ENCODE results near the gene MBOAT1. TPM values are rescaled to one million over a fixed set of nuclear protein-coding genes. Genes with fewer than 3 reads are reported as not detected.

Gene MBOAT1
- total and polyA plus RNA-seq, 2 of the 13 experiments (the other 11 are each of a cell fraction or from before 2014, with no cell fraction given) = not detected

- POLR2A ChIA-PET = no interaction called here
- no peak overlapping the region for H3K27ac ChIP-seq (ENCODE audit: extremely low read length, insufficient read depth, low read length)
- WGBS (ENCODE audit: low lambda C conversion rate) = 0% methylated on average over 2 of the region's 2 CpGs
- in situ Hi-C loops (cut with HindIII; ENCODE audit: extremely low pct_ligation_motif_present, low pct_unique_long_range_greater_than_20kb) (no loop called here), intact Hi-C loops (cut with micrococcal nuclease; ENCODE audit: unreplicated experiment) (no loop called here)
- no TSS peak for BruUV-seq (replicated peaks)
- FAIRE-seq (no peak), ATAC-seq (no peak), DNase-seq (ENCODE audit: low spot score) (no peak)
- no peak overlapping the region for H3K4me3 ChIP-seq (replicated peaks in 1 of 3; ENCODE audit: insufficient read depth in 1 of 3, low read depth in 2 of 3, low read length in 3 of 3)
- H3K9me3 ChIP-seq (ENCODE audit: low read length) = no peaks in the 10 kb centered on the region
- H3K27me3 ChIP-seq (ENCODE audit: control insufficient read depth in 1 of 2, insufficient read depth in 2 of 2, low read length in 2 of 2) = peaks cover 0 to 2% of the 10 kb centered on the region in 2 experiments; a peak in 1 of 5 replicates
- no peak overlapping the region for H3K4me2 ChIP-seq (ENCODE audit: low read depth, low read length)
- TF ChIP-seq IKZF4 (CRISPR knock-in tag; IDR thresholded peaks at IDR 0.05; ENCODE audit: borderline replicate concordance, low read depth, not compliant biosample characterization) (no peak), ZBTB1 (CRISPR knock-in tag; IDR thresholded peaks at IDR 0.05; ENCODE audit: borderline replicate concordance) (no peak)
- no peak overlapping the region for H2AFZ ChIP-seq (ENCODE audit: low read length)
- no peaks in the 10 kb centered on the region for H3K4me1 ChIP-seq (ENCODE audit: insufficient read depth, low read length)
- no peaks in the 10 kb centered on the region for H3K79me2 ChIP-seq (ENCODE audit: insufficient read depth, low read length)
- no peaks in the 10 kb centered on the region for H3K36me3 ChIP-seq (replicated peaks in 1 of 2; ENCODE audit: control insufficient read depth in 1 of 2, insufficient read depth in 2 of 2, low read length in 2 of 2)
- no peak overlapping the region for H3K9ac ChIP-seq (ENCODE audit: insufficient read depth, low read depth, low read length)
- CTCF ChIA-PET (ENCODE audit: low intra/inter-chr PET ratio, low total read pairs) = no interaction called here
- no peaks in the 10 kb centered on the region for H4K20me1 ChIP-seq (ENCODE audit: insufficient read depth, low read length)
Measured at GRCh38 chr6:20167601-20168000, 44.7 kb downstream of the MBOAT1 start.

GRCh38 chr6:20166210-20166609 lies 46.1 kb downstream of the MBOAT1 start:
- FAIRE-seq = no peak
- TF ChIP-seq HMGXB3 (CRISPR knock-in tag; IDR thresholded peaks at IDR 0.05; ENCODE audit: borderline replicate concordance) (no peak), NFKBIZ (CRISPR knock-in tag; IDR thresholded peaks at IDR 0.05) (no peak), ZNF530 (CRISPR knock-in tag; IDR thresholded peaks at IDR 0.05; ENCODE audit: low read depth) (no peak), ZNF281 (CRISPR knock-in tag; IDR thresholded peaks at IDR 0.05; ENCODE audit: borderline replicate concordance) (no peak), ZNF746 (CRISPR knock-in tag; IDR thresholded peaks at IDR 0.05) (no peak), ZBTB20 (CRISPR knock-in tag; IDR thresholded peaks at IDR 0.05; ENCODE audit: borderline replicate concordance, low read depth) (no peak)
- in situ Hi-C loops (cut with HindIII; ENCODE audit: extremely low pct_ligation_motif_present, low pct_unique_long_range_greater_than_20kb) = no loop called here

More at GRCh38 chr6:20166210-20166609, 46.1 kb downstream of the MBOAT1 start:
- Histone ChIP-seq H3K79me2 (ENCODE audit: insufficient read depth, low read length) (no peaks in the 10 kb centered on the region), H3K4me2 (ENCODE audit: low read depth, low read length) (no peak overlapping the region), H4K20me1 (ENCODE audit: insufficient read depth, low read length) (no peaks in the 10 kb centered on the region), H3K9me3 (ENCODE audit: low read length) (no peaks in the 10 kb centered on the region), H3K27ac (ENCODE audit: extremely low read length, insufficient read depth, low read length) (no peak overlapping the region), H3K4me3 (replicated peaks in 1 of 3; ENCODE audit: insufficient read depth in 1 of 3, low read depth in 2 of 3, low read length in 3 of 3) (no peak overlapping the region), H3K27me3 (ENCODE audit: control insufficient read depth in 1 of 2, insufficient read depth in 2 of 2, low read length in 2 of 2) (peaks cover 0 to 2% of the 10 kb centered on the region in 2 experiments; a peak in 1 of 5 replicates), H2AFZ (ENCODE audit: low read length) (no peak overlapping the region), H3K4me1 (ENCODE audit: insufficient read depth, low read length) (no peaks in the 10 kb centered on the region), H3K9ac (ENCODE audit: insufficient read depth, low read depth, low read length) (no peak overlapping the region), H3K36me3 (replicated peaks in 1 of 2; ENCODE audit: control insufficient read depth in 1 of 2, insufficient read depth in 2 of 2, low read length in 2 of 2) (no peaks in the 10 kb centered on the region)
- 24% methylated on average over 2 of the region's 2 CpGs for WGBS (ENCODE audit: low lambda C conversion rate)
- intact Hi-C loops (cut with micrococcal nuclease; ENCODE audit: unreplicated experiment) = no loop called here
- BruUV-seq (replicated peaks) = no TSS peak
- DNase-seq (ENCODE audit: low spot score) = no peak
- ChIA-PET CTCF (ENCODE audit: low intra/inter-chr PET ratio, low total read pairs) (no interaction called here), POLR2A (no interaction called here)
- ATAC-seq = no peak

All from HepG2 (cell line).